Activated T-helper 1 cell treated with anti-CD3 and anti-CD28 coated beads, Interleukin-12 subunit alpha, Interleukin-12 subunit beta, Interleukin-2, Interleukin-4 antibody, amounts not matched to agents 30 ng/mL and 10 ng/mL and 1 ng/mL, durations not matched to agents 14 hours and 24 hours and 36 hours (primary cell): ENCODE measurements around the gene RSPH3. TPM values are rescaled to one million over a fixed set of nuclear protein-coding genes. Genes with fewer than 3 reads are reported as not detected.
"Not testable (repeated sequence)": the region's sequence is repeated elsewhere in the genome, so short reads cannot be mapped to it uniquely, and the experiment has no call there.

Experiments
- DNase-seq: peaks from one replicate; pipeline ENCODE4 v3.0.0; 2021; ENCODE audit warnings: low spot score
- H3K27ac Mint-ChIP-seq: one replicate; pipeline ENCODE4 v1.8.0; 2021; ENCODE audit warnings: mild to moderate bottlenecking, mixed read lengths
- H3K27me3 Mint-ChIP-seq: one replicate; pipeline ENCODE4 v1.8.0; 2022; ENCODE audit warnings: mild to moderate bottlenecking, moderate library complexity, mixed read lengths; ENCODE audit not compliant: insufficient read depth
- H3K36me3 Mint-ChIP-seq: one replicate; pipeline ENCODE4 v1.8.0; 2021; ENCODE audit warnings: low read depth, mixed read lengths
- H3K4me1 Mint-ChIP-seq: one replicate; pipeline ENCODE4 v1.8.0; 2021; ENCODE audit warnings: low read depth, mixed read lengths
- H3K4me3 Mint-ChIP-seq: one replicate; pipeline ENCODE4 v1.8.0; 2021; ENCODE audit warnings: mild to moderate bottlenecking, moderate library complexity, mixed read lengths
- H3K9me3 Mint-ChIP-seq: one replicate; pipeline ENCODE4 v1.8.0; 2021; ENCODE audit warnings: mixed read lengths
- intact Hi-C: fragments of 100-400 bp; cut with micrococcal nuclease; formaldehyde crosslinking; loops from one replicate; pipeline ENCODE4 v1.15.1; 2024
- total RNA-seq: library from RNA; stranded (reverse); gene quantifications from 2 replicates; pipeline ENCODE4 v1.2.3, GENCODE V29; 2022

RSPH3 gene
- total RNA-seq, 1 donor from 2014 or later = 3.8 TPM

GRCh38 chr6:158993639-158994038 lies 6.4 kb downstream of the RSPH3 start:
- H3K4me1 Mint-ChIP-seq = peaks cover 32% of the 10 kb centered on the region
- H3K27ac Mint-ChIP-seq = no peak overlapping the region
- H3K4me3 Mint-ChIP-seq = no peak overlapping the region
- no peaks in the 10 kb centered on the region for H3K27me3 Mint-ChIP-seq
- peaks cover 14% of the 10 kb centered on the region for H3K36me3 Mint-ChIP-seq
- intact Hi-C loops = no loop called here
- peaks cover 16% of the 10 kb centered on the region for H3K9me3 Mint-ChIP-seq
- DNase-seq = no peak

DNA sequence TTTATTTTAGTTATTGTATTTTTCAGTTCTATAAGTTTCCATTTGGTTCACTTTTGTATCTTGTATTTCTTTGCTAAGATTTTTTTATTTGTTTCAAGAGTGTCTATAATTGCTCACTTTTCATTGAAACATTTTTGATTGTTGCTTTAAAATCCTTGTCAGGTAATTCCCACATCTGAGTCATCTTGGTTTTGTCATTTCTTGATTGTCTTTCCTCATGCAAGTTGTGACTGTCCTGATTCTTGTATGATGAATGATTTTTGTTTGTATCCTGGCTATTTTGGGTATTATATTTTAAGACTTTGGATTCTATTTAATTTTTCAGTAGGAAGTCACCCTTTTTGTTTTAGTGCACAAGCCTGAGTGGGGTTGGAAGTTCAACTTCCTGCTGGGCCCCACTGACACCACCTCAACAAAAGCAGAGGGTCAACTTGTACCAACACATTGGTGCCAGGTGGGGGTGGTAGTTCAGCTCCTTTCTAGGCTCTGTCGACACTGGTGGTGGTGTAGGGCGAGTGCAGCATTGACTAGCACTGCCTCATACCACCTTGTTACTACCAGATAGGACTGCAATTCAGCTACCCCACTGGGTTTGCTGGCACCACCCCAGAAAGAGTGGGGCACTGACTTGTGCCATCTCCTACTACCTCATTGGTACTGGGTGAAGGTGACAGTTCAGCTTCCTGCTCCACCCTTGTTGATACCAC lies 8.8 kb downstream of the RSPH3 start:
- Mint-ChIP-seq H3K4me3 (no peak overlapping the region), H3K9me3 (peaks cover 28% of the 10 kb centered on the region), H3K4me1 (peaks cover 39% of the 10 kb centered on the region), H3K27ac (peak overlapping the region; percentile 3), H3K36me3 (peaks cover 22% of the 10 kb centered on the region), H3K27me3 (no peaks in the 10 kb centered on the region)
- DNase-seq = no peak
- intact Hi-C loops = no loop called here

DNA sequence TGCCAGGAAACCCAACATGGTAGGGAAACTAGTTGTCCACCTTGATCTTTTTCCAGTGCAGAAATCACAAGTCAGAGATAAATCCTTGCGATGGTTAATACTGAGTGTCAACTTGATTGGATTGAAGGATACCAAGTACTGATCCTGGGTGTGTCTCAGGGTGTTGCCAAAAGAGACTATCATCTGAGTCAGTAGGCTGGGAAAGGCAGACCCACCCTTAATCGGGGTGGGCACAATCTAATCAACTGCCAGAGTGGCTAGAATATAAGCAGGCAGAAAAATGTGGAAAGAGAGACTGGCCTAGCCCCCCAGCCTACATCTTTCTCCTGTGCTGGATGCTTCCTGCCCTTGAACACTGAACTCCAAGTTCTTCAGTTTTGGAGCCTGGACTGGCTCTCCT lies 10.3 kb downstream of the RSPH3 start:
- Mint-ChIP-seq H3K36me3 (peaks cover 17% of the 10 kb centered on the region), H3K9me3 (peaks cover 28% of the 10 kb centered on the region), H3K4me1 (peaks cover 24% of the 10 kb centered on the region)
- DNase-seq, H3K27ac Mint-ChIP-seq, intact Hi-C loops, H3K27me3 Mint-ChIP-seq, H3K4me3 Mint-ChIP-seq: not testable (repeated sequence)

DNA sequence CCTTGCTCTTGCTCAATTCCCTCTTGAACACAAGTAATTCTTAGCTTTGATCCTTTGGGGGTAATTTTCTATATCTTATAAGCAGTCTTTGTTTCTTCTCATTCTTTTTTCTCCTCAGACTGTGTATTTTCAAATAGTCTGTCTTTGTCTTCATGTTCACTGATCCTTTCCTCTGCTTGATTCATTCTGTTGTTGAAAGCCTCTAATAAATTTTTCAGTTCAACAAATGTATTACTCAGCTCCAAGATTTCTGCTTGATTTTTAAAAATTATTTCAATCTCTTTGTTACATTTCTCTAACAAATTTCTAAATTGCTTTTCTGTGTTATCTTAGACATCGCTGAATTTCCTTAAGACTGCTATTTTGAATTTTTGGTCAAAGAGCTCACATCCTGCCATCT lies 11.5 kb downstream of the RSPH3 start:
- Mint-ChIP-seq H3K9me3 (peaks cover 28% of the 10 kb centered on the region), H3K4me3 (no peak overlapping the region), H3K36me3 (peaks cover 16% of the 10 kb centered on the region), H3K27ac (no peak overlapping the region), H3K27me3 (no peaks in the 10 kb centered on the region), H3K4me1 (peaks cover 23% of the 10 kb centered on the region)
- no peak for DNase-seq
- intact Hi-C loops = no loop called here

DNA sequence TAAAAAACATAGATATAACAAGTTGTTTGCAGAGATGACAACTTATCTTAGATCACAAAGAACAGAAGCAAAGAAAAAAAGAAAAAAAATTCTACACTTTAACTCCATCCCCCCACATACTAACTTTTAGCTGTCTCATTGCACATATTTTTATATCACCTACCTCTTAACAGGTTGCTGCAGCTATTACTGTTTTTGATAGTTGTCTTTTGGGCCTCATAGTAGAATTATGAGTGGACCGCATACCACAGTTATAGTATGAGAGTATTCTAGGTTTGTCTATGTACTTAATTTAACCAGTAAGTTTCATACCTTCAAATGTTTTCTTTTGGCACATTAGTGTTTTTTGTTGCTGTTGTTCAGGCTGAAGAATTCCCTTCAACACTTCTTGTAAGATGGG lies 12.3 kb downstream of the RSPH3 start:
- Mint-ChIP-seq H3K27me3 (no peaks in the 10 kb centered on the region), H3K27ac (no peak overlapping the region), H3K36me3 (peaks cover 16% of the 10 kb centered on the region), H3K9me3 (peaks cover 28% of the 10 kb centered on the region), H3K4me3 (no peak overlapping the region), H3K4me1 (peaks cover 23% of the 10 kb centered on the region)
- no peak for DNase-seq
- intact Hi-C loops = loop anchor here (1.0 kb wide), 1 partner anchor 8 kb away; no protein-coding TSS in a partner anchor

DNA sequence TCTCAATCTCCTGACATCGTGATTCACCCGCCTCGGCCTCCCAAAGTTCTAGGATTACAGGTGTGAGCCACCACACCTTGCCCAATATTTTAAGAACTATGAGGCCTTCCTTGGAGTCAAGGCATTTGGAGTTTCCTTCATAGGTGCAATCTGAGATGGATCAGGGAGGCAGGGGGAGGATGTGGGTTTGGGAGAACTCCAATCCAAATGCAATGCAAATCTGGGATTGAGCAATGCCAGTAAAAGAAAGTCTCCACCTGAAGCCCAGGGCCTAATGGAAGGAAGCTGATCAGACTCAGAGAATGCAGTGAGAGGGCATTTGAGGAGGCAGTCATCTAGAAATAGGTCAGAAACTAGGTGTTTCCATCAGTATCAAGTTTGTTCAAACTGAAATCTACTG lies 21.2 kb downstream of the RSPH3 start:
- H3K36me3 Mint-ChIP-seq = no peaks in the 10 kb centered on the region
- intact Hi-C loops = no loop called here
- no peaks in the 10 kb centered on the region for H3K9me3 Mint-ChIP-seq
- no peak overlapping the region for H3K27ac Mint-ChIP-seq
- H3K4me3 Mint-ChIP-seq = no peak overlapping the region
- no peak for DNase-seq
- no peaks in the 10 kb centered on the region for H3K4me1 Mint-ChIP-seq
- no peaks in the 10 kb centered on the region for H3K27me3 Mint-ChIP-seq

DNA sequence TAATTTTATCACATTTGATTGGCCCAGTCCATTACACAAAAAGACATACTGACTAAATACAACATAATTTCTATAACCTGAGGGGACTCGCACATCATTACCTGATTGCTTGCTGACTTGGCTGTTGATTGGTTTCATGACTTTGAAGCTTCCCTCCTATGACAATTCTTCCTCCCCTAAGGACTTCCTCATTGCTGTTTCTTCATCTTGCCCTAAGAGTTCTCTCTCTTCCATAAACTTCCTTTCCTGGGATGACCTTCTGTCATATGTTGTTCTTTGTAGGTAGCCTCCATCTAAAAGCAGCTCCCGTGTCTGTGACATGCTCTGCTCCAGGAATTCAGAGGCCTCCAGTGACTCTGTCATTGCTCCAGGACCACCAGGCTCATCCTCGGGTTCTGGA lies 22.6 kb downstream of the RSPH3 start:
- no peaks in the 10 kb centered on the region for H3K36me3 Mint-ChIP-seq
- H3K4me3 Mint-ChIP-seq = no peak overlapping the region
- H3K27me3 Mint-ChIP-seq = no peaks in the 10 kb centered on the region
- H3K9me3 Mint-ChIP-seq = no peaks in the 10 kb centered on the region
- no peaks in the 10 kb centered on the region for H3K4me1 Mint-ChIP-seq
- no peak overlapping the region for H3K27ac Mint-ChIP-seq
- intact Hi-C loops = no loop called here
- DNase-seq = no peak

DNA sequence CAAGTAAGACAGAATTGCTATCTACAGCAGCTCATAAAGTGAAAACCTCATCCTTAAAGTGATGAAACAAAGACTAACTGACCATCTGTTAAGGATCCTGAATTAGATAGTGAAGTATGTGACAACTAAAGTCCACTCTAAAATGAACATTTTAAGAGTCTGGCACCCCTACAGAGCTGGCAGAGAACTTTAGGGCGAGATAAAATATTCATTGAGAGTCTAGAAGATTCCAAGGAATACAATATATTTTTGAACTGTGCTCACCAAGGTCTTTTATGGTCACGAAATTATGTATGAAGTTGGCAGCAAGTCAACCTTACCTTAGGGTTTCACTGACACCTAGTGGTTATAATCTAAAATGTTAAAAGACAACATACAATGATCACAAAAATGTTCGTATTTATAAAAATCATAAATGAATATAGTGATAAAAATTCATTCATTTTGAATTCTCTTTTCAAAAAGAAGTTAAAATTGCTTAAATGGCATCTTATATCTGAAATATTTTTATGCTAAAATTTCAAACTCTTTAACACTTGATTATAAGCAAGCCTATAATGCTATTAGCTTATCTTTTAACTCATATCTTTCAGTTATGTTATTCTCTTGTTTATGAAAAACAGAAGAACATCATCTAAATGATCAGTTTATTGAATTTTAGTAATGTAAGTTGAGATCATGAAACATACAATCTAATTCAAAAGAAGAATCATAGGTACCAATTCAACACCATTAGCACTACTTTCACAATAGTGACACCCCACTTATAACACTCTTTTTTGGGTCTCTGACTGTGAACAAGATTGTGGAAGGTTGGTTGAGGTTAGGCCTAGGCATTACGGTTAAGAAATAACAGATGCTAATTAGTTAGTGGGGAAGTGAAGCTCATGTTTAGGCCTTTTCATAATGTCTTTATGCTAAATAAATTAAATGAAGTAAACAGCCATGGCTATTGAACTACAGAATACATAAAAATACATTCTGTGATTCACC lies 27.5 kb downstream of the RSPH3 start:
- no peaks in the 10 kb centered on the region for H3K4me1 Mint-ChIP-seq
- peaks cover 3% of the 10 kb centered on the region for H3K27me3 Mint-ChIP-seq
- H3K9me3 Mint-ChIP-seq = peaks cover 16% of the 10 kb centered on the region
- no peak overlapping the region for H3K27ac Mint-ChIP-seq
- intact Hi-C loops = loop anchor here (1.0 to 5.0 kb wide), 9 partner anchors 27 to 760 kb away; no protein-coding TSS in a partner anchor
- H3K4me3 Mint-ChIP-seq = no peak overlapping the region
- peaks cover 4% of the 10 kb centered on the region for H3K36me3 Mint-ChIP-seq
- no peak for DNase-seq

DNA sequence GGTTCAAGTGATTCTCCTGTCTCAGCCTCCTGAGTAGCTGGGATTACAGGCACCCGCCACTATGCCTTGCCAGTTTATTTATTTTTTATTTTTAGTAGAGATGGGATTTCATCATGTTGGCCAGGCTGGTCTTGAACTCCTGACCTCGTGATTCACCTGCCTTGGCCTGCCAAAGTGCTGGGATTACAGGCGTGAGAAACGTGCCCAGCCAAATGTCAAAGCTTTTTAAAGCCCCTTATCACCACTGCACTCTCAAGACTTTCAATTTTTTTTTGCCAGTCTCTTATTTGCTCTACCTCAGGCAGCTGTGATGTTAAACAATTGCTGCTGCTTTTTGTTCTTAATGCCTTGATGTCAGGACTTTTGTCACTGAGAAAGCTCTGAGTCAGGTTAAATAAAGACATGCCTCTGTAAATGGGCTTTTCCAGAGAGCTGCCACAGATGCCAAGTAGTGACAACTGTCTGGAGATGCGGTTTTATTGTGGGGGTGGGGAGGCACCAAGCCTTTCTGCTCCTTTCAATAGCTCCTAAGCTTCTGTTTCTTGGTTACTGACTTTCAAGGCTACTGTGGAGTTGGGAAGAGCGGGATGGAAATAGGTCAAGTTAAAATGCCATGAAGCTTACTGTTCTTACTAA lies 29.2 kb downstream of the RSPH3 start:
- H3K4me1 Mint-ChIP-seq = no peaks in the 10 kb centered on the region
- H3K27ac Mint-ChIP-seq = no peak overlapping the region
- no peak for DNase-seq
- peaks cover 4% of the 10 kb centered on the region for H3K36me3 Mint-ChIP-seq
- H3K4me3 Mint-ChIP-seq = no peak overlapping the region
- intact Hi-C loops = loop anchor here (5.0 kb wide), 1 partner anchor 758 kb away; no protein-coding TSS in a partner anchor
- peaks cover 7% of the 10 kb centered on the region for H3K27me3 Mint-ChIP-seq
- peaks cover 22% of the 10 kb centered on the region for H3K9me3 Mint-ChIP-seq

DNA sequence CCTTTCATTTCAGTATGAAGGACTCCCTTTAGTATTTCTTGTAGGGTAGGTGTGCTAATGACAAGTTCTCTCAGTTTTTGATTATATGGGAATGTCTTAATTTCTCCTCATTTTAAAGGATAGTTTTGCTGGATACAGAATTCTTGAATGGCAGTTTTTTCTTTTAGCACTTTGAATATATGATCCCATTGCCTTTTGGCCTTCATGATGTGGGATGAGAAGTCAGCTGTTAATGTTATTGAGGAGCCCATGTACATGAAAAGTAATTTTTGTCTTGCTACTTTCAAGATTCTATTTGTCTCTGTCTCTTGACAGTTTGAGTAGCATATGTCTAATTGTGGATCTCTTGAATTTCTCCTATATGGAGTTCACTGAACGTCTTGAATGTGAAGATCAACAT lies 30.9 kb downstream of the RSPH3 start:
- no peak overlapping the region for H3K27ac Mint-ChIP-seq
- H3K4me1 Mint-ChIP-seq = no peaks in the 10 kb centered on the region
- H3K9me3 Mint-ChIP-seq = peaks cover 22% of the 10 kb centered on the region
- intact Hi-C loops = no loop called here
- H3K27me3 Mint-ChIP-seq = peaks cover 21% of the 10 kb centered on the region
- no peak for DNase-seq
- H3K4me3 Mint-ChIP-seq = no peak overlapping the region
- peaks cover 4% of the 10 kb centered on the region for H3K36me3 Mint-ChIP-seq

- no peak for DNase-seq
- Mint-ChIP-seq H3K4me3 (no peak overlapping the region), H3K4me1 (no peaks in the 10 kb centered on the region), H3K27me3 (peaks cover 26% of the 10 kb centered on the region), H3K36me3 (peaks cover 2% of the 10 kb centered on the region), H3K27ac (no peak overlapping the region), H3K9me3 (peaks cover 13% of the 10 kb centered on the region)
- intact Hi-C loops = no loop called here
Measured at GRCh38 chr6:158963020-158963808, 36.8 kb downstream of the RSPH3 start.

GRCh38 chr6:158962371-158962770 lies 37.6 kb downstream of the RSPH3 start:
- H3K4me1 Mint-ChIP-seq = no peaks in the 10 kb centered on the region
- no peak overlapping the region for H3K4me3 Mint-ChIP-seq

More at GRCh38 chr6:158962371-158962770, 37.6 kb downstream of the RSPH3 start:
- Mint-ChIP-seq H3K9me3 (peaks cover 4% of the 10 kb centered on the region), H3K27ac (no peak overlapping the region), H3K27me3 (peaks cover 23% of the 10 kb centered on the region), H3K36me3 (no peaks in the 10 kb centered on the region)
- intact Hi-C loops = no loop called here
- no peak for DNase-seq
